Hematopoietic multipotent progenitor cell treated with erythropoietin and hydrocortisone succinate and interleukin-3 and kit ligand, for 8 days (in vitro differentiated cells): Measurements from ENCODE around the gene OR10A2.
A peak's percentile ranks its signal among the peaks of the same experiment; 100 is the strongest.
"Not testable (repeated sequence)": the region's sequence is repeated elsewhere in the genome, so short reads cannot be mapped to it uniquely, and the experiment has no call there.

ENCODE experiments used
- DNase-seq: peaks from one replicate; pipeline ENCODE4 v3.0.0-alpha.2; 2015

The OR10A2 gene

DNA sequence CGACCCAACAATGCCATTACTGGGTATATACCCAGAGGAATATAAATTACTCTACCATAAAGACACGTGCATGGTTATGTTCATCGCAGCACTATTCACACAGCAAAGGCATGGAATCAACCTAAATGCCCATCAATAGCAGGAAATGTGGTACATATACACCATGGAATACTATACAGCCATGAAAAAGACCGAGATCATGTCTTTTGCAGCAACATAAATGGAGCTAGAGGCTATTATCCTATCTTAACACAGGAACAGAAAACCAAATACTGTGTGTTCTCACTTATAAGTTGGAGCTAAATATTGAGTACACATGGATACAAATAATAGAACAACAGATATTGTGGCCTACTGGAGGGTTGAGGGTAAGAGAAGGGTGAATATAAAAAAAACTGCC is 26.0 kb downstream of the OR10A2 start:
- no peak for DNase-seq

DNA sequence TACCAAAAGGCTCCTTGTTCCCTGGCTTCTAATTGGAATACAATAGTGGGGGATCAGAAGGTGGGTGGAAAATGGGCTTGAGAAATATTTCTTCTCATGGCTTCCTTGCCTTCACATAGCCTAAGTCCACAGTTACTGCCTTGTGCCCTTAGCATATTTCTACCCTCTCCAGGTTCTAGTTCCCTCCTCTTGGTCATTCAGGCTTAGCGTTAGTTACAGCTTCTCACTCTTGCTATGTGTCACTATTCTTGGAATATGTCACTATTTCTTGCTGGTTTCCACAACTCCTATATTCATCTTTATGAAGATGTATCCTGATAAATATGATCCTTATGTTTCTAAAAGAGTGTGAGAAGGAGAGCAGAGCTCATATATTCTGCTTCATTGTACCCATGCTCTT is 27.0 kb downstream of the OR10A2 start:
- no peak for DNase-seq

DNA sequence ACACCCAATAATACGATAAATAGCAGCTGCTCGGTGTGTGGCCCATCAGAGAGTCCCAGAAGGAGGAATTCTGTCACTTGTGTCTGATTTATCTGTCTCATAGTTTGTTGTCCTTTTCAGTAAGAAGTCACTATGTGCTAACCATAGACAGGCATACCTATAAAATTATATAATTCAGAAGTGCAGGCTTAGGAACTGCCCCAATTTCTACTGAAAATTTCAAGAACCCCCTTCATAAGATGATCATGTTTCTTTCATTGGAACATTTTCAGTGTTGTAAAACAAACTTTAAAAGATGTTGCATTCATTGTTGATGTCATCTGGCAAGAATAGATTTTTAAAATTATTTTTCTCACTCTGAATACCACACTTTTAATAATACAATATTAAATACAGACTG is 29.5 kb downstream of the OR10A2 start, which contains the start of gene OR2D2:
Gene OR2D2 (minus strand): TSS at position 101 of the 400 bp plus-strand sequence. CDS start 0 bp downstream, at position 101.
- DNase-seq, result no peak

DNA sequence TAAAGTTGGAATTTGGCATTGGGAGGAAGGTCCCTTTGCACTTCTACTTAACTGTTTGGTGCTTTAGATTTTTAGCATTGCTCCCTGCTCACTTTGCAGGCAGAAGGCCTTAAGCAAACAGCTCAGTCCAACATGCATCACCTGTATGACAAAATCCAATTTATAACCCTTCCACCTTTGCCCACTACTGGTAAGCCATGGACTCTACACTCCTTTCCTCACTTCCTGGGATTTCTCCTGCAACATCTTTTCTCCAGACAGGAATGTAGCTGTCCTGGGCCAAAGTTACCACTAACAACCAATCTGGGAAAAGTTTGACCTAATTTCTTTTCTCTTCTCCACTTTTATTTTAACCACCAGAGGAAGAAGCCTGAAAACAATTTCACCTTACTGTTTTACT is 31.2 kb downstream of the OR10A2 start:
- DNase-seq, result no peak

DNA sequence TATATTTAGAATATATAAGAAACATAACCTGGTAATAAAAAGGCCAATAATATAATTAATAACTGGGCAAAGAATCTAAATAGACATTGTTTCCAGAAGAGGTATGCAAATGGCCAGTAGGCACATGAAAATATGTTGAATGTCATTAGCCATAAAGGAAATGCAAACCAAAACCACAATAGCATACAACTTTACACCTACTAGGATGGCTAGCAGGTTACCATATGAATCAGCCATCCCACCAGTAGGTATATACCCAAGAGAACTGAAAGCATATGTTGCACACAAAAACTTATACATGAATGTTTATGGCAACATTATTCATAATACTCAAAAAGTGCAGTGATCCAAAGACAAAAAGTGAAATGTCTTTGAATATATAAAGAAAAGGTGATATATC is 32.2 kb downstream of the OR10A2 start:
- no peak for DNase-seq

DNA sequence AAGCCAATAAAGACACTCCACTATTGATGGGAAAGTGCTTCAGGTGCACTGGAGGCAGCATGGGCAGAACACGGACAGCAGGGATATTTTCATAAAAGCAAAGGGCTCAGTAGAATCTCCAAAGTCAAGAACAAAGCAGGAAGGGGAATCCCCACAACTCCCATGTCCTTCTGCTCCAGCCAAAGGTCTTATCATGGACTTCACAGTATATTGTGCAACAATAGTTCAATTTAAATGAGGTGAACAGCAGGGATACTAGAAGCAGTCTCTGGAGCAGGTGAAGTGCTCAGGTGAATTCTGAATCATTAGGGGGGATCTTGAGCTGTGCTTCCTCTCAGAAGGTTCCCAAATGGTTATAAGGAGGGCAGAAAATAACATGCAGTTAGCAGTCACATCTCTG is 36.1 kb downstream of the OR10A2 start:
- no peak for DNase-seq

DNA sequence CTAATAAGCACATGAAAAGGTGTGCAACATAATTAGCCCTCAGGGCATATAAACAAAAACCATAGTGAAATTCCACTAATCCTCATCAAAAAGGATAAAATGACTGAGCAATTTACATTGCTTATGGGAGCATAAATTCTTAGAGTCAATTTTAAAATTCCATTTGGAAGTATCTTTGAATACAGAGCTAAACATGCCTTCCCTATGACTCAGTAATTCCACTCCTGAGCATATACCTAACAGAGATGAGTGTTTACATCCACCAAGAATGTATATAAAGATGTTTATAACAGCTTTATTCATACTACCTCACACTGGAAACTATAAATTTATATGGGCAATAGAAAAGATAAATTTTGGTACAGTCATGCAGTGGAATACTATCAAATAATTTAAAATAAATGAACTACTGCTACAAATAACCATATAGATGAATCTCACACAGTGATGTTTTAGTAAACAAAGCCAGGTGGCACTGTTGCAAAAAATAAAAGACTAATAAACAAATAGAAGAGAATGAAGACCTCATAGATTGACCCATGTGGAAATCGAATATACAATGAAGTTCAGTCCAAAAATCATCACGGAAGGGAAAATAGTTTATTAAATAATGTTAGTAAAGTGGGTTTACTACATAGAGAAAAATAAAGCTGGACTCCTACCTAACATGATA is 37.6 kb downstream of the OR10A2 start:
- peak; percentile 10 for DNase-seq

DNA sequence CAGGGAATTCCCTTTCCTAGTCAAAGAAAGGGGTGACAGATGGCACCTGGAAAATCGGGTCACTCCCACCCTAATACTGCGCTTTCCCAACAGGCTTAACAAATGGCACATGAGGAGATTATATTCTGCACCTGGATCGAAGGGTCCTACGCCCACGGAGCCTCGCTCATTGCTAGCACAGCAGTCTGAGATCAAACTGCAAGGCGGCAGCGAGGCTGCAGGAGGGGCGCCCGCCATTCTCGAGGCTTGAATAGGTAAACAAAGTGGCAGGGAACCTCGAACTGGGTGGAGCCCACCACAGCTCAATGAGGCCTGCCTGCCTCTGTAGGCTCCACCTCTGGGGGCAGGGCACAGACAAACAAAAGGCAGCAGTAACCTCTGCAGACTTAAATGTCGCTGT is 41.9 kb downstream of the OR10A2 start:
- DNase-seq, result not testable (repeated sequence)

DNA sequence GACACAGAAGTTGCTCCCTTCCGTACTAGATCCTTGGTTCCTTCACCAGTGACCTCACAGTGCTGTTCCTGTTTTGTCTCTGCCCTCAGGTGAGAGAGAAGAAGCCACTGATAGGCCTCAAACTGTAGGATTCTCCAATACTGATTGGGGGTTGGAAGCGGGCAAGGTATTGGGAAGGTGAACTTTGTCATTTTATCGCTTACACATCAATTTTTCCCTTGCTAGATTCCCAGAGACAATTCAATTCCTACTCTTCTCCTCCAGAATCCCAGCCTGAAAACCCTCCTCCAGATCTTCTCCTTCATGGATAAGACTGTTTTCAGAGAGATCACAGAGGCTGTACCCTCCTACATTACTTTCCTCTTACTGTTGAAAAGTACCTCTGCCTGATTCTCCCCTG is 48.5 kb downstream of the OR10A2 start:
- DNase-seq, result no peak

DNA sequence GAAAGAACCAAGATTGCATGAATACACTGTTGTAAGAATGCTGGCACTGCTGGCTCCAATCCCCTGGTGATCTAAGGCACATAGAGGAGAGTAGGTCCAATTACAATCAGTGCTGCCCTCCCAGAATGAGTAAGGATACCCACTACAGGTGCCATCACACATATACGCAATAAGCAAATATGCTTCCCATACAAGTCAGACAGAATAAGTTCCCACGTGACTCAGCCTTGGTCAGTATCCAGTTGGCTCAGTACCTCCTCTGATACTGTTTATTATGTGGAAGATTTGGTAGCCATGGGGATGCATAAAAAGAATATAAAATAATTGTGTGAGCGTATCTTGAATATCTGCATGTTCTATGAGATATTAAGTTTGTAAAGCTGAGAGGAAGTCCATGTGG is 49.1 kb downstream of the OR10A2 start:
- DNase-seq, result no peak

DNA sequence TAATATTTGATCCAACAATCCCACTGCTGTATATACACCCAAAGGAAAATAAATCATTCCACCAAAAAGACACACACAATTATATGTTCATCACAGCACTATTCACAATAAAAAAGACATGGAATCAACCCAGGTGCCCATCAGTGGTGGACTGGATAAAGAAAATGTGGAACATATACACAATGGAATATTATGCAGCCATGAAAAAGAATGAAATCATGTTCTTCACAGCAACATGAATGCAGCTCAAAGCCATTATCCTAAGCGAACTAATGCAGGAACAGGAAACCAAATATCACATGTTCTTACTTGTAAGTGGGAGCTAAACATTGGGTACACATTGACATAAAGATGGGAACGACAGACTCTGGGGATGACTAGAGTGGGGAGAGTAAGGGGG is 56.8 kb downstream of the OR10A2 start:
- no peak for DNase-seq

DNA sequence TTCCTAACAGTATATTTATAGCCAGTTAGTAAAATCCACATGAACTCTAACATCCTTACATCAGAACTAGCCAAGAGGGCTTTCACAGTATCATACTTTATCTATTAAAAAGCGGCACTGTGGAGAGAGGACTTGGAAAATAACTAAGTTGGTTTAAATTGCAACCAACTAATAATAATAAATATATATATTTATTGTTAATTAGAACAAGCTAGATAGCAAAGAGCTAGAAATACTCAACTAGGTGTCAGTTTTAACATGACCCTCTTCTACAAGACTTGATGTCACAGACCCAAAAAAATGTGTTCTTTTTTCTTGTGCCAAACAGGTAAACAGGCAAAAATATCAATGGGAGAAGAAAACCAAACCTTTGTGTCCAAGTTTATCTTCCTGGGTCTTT is 57.8 kb downstream of the OR10A2 start, which contains the start of gene OR2D3:
Gene OR2D3 (plus strand): TSS at position 301 of the 400 bp plus-strand sequence. CDS start 0 bp downstream, at position 301.
- no peak for DNase-seq
